ENCODE measurements around the gene GLE1. TPM values are rescaled to one million over a fixed set of nuclear protein-coding genes. Genes with fewer than 3 reads are reported as not detected.

GLE1 gene
- total and polyA plus RNA-seq, 2 donors (not counting 3 experiments of a cell fraction or from before 2014, with no cell fraction given), result 13.0 to 22.6 TPM

- intact Hi-C loops (cut with micrococcal nuclease) (no loop called here), dilution Hi-C loops (cut with MboI; ENCODE audit: extremely low pct_ligation_motif_present, low sequenced_read_pairs) (no loop called here)
- H3K4me2 ChIP-seq (ENCODE audit: insufficient read depth, low read length), result no peak overlapping the region
- H3K4me3 ChIP-seq (replicated peaks in 1 of 3; ENCODE audit: insufficient read depth in 1 of 3, low read depth in 1 of 3, low read length in 3 of 3), result no peak overlapping the region
- no peak for FAIRE-seq
- H3K36me3 ChIP-seq (ENCODE audit: control insufficient read depth in 2 of 2, extremely low read depth in 1 of 2, insufficient read depth in 2 of 2, low read length in 2 of 2), result peaks cover 48 to 67% of the 10 kb centered on the region in 2 experiments
- no peaks in the 10 kb centered on the region for H3K9me3 ChIP-seq (replicated peaks; ENCODE audit: control insufficient read depth, insufficient read depth, low read length)
- CTCF ChIA-PET, result no interaction called here
- DNase-seq (ENCODE audit: low read depth, low spot score), result no peak
- H3K9ac ChIP-seq (replicated peaks; ENCODE audit: extremely low read depth, insufficient read depth, low read length), result no peak overlapping the region
- no peaks in the 10 kb centered on the region for H3K9me1 ChIP-seq (replicated peaks; ENCODE audit: control insufficient read depth, extremely low read depth, insufficient read depth, low read length)
- H3K4me1 ChIP-seq (ENCODE audit: control insufficient read depth, extremely low read depth, insufficient read depth, low read length), result no peaks in the 10 kb centered on the region
- POLR2A ChIA-PET, result no interaction called here
- no peak overlapping the region for H3K27ac ChIP-seq (ENCODE audit: insufficient read depth, low read depth, low read length)
- H3K27me3 ChIP-seq (ENCODE audit: control insufficient read depth in 2 of 2, insufficient read depth in 2 of 2, low read length in 2 of 2), result no peaks in the 10 kb centered on the region
- no peaks in the 10 kb centered on the region for H4K20me1 ChIP-seq (replicated peaks; ENCODE audit: control insufficient read depth, extremely low read depth, insufficient read depth, low read length)
- TSS peak; percentile 63 for BruUV-seq (replicated peaks)
- TF ChIP-seq GATA2 (IDR thresholded peaks at IDR 0.05; ENCODE audit: insufficient read depth, insufficient read length, low read depth, low read length), result no peak
- TF ChIP-seq FOS (IDR thresholded peaks at IDR 0.05; ENCODE audit: borderline replicate concordance, insufficient read depth, low read length), result no peak
- no peak for TF ChIP-seq JUN (IDR thresholded peaks at IDR 0.05; ENCODE audit: borderline replicate concordance, insufficient read depth, insufficient read length, low read depth)
- TF ChIP-seq MYC (IDR thresholded peaks at IDR 0.05; ENCODE audit: low read depth, low read length), result no peak
- TF ChIP-seq, protein P1, sequence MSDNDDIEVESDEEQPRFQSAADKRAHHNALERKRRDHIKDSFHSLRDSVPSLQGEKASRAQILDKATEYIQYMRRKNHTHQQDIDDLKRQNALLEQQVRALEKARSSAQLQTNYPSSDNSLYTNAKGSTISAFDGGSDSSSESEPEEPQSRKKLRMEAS (IDR thresholded peaks at IDR 0.05; ENCODE audit: insufficient read depth, insufficient read length), result no peak
- no peak for TF ChIP-seq EZH2 (IDR thresholded peaks at IDR 0.05; ENCODE audit: borderline replicate concordance, low read depth, low read length, severe bottlenecking)
- no peak for TF ChIP-seq POLR2AphosphoS5 (IDR thresholded peaks at IDR 0.05; ENCODE audit: insufficient read depth, low read depth, low read length)
- TF ChIP-seq CTCF (IDR thresholded peaks at IDR 0.05; ENCODE audit: extremely low read depth in 1 of 2, insufficient read depth in 1 of 2, low read depth in 1 of 2, low read length in 2 of 2), result no peak
- TF ChIP-seq POLR2A (IDR thresholded peaks at IDR 0.05; ENCODE audit: low read depth, low read length), result no peak
- H3K79me2 ChIP-seq (ENCODE audit: control insufficient read depth, insufficient read depth, low read length), result peaks cover 11% of the 10 kb centered on the region
- H2AFZ ChIP-seq (ENCODE audit: low read depth, low read length), result no peak overlapping the region
Measured at GRCh38 chr9:128577206-128577605, 72.7 kb downstream of the GLE1 start.

All from endothelial cell of umbilical vein (primary cell).